Muscle of back (tissue), 13 donors: Measurements from ENCODE around the gene ECT2L. TPM values are rescaled to one million over a fixed set of nuclear protein-coding genes. Genes with fewer than 3 reads are reported as not detected.

Experiments used
- DNase-seq, 3 donors: peaks; one replicate each; pipeline versions ENCODE4 v3.0.0 to v3.0.0-alpha.2; 2013
- long read RNA-seq, 9 donors: transcript quantifications; one replicate each; lab custom pipeline, GENCODE V29; 2026
- polyA plus RNA-seq, 10 donors: library from polyadenylated mRNA; unstranded; fragments of 120-200 nt; gene quantifications; one replicate each; pipeline ENCODE4 v1.2.1, GENCODE V29; 2013; ENCODE audit not compliant: insufficient read length in 10 of 10

ECT2L gene, protein sequence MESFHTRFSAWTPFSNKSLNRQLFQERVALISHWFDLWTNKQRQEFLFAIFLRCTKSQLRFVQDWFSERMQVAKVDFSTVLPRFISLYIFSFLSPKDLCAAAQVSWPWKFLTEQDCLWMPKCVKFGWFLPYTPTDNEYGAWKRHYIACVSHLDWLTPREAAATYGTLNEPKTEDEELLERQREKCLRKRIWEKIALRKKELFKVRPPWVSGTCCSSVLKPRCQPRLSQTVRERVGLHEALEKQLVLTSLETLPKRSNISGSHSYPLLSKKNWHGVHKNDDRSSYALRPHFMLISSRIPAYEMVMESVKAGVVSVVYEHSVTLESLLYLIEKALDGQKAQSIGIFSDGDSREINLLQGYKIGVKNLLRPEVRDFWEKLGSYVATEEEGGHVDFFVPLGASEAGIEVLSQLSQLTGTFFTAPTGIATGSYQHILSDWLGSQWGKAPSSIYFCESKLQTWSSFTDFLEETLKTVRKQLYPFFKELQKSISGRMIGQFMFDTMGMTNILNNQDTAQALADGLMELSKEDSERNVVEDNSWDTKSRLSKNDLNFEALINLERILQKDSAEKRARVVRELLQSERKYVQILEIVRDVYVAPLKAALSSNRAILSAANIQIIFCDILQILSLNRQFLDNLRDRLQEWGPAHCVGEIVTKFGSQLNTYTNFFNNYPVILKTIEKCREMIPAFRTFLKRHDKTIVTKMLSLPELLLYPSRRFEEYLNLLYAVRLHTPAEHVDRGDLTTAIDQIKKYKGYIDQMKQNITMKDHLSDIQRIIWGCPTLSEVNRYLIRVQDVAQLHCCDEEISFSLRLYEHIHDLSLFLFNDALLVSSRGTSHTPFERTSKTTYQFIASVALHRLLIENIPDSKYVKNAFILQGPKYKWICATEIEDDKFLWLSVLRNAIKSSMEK
- polyA plus RNA-seq = under 1 TPM; 0.05 to 0.71 (median 0.23) TPM
- long read RNA-seq, donor 1 = 0 reads
- long read RNA-seq, donor 2 = 0 reads
- long read RNA-seq, donor 3 = 0 reads
- long read RNA-seq, donor 4 = 0 reads
- long read RNA-seq, donor 5 = 0 reads
- long read RNA-seq, donor 6 = 0 reads
- long read RNA-seq, donor 7 = 0 reads
- long read RNA-seq, donor 8 = 0 reads
- long read RNA-seq, donor 9 = 0 reads

DNA sequence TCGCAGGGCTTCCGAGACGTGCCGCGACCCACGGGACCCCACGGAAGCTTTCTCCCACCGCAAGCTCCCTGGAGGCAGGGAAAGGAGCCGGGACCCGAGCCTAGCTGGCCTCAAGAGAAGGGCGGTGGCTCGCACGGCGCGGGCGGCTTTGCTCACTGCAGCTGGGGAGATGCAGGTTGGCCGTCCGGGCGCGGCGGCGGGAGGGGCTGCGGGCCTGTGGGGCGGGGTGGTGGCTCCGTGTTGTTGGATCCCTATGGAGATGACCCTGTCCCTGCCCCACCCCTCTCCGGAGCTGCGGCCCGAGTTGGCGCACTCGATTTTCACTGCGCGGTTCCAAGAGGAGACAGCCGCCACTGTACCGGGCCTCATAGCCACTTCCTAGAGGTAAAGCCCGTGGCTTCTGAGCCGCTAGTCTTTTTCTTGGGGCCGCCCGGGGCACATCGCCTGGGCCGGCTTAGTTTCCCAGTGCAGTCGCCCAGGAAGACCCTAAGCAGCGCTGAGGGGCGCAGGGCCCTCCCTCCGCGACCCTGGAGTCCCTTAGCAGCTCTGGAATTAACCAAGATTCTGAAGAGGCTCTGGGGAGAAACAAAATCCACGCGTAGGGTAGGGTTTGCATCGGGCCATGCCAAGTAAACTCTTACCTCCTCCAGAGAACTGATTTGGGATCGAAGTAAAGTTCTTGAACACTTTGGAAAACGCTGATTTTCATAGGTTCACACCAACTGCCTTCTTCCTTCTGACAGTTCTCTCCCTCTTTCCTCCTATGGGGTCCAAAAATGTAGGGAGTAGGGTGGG is at the start of gene ECT2L:
TSS of gene ECT2L (plus strand) at position 279 of the 795 bp plus-strand sequence. CDS start 17,188 bp downstream, outside the sequence.
- peak; percentile 25 to 83 (median 64) for DNase-seq

DNA sequence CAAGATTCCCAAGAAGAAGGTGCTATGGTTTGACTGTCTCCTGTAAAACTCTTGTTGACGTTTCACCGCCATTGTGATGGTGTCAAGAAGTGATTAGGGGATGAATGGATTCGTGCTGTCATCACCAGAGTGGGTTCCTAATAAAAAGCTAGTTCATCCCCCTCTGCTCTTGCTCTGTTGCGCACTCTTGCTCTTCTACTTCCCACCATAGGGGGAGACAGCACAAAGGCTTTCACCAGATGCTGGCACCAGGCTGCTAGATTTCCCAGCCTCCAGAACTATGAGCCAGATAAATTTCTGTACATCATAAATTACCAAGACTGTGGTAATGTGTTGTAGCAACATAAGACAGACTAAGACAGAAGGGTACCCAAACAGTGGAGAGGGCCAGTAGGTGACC is 43.9 kb upstream of the ECT2L start:
- DNase-seq = no peak

DNA sequence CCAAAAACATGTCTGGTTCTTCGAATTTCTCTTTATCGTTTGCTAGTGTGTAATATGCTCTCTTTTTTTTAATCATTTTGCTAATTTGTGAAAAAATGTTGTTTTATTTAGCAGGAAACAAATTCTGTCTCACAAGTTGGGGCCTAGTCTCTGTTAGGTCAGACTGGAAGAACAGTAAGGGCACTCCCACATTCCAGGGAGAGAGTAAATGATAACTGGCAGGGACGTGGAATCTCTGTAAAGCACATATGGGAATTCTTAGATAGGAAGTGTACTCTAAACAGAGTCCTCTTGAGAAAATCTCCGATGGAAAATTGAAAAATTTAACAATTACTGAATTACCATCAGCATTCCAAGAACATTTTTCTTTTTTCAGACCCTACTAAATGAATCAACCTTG is 38.8 kb upstream of the ECT2L start:
- peak in 1 of 3 donors; percentile 41 for DNase-seq

DNA sequence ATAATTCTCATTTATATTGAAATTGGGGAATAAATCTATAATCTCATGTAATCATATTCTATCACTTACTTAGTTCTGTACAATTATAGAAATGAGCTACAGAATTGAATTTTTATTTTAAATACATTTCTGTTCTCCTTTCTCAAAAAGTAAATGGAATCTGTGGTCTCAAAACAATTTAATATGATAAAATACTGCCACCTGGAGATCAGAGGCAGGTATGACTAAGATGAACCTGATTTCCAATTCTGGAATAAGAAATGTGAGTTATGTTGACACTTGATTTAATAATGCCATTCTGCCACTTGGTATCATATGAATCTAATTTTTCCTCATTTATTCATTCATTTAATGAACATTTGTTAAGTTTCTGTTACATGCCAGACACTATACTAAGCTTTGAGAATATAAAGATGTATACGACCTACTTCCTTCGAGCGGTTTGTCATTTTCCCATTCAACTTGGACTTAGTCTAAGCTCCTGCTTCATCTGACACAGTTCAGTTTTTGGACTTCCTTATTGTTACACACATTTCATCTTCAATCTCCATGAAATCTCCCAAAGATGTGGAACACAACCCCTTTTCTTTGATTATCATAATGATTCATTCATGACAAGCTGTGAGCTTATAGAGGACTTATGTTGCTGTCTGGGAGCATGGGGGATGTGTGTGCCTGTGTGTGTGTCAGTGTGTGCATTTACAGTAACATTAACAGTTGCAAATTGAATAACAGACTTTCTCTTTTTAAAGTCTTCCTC is 29.8 kb upstream of the ECT2L start:
- DNase-seq = peak in 1 of 3 donors; percentile 39

DNA sequence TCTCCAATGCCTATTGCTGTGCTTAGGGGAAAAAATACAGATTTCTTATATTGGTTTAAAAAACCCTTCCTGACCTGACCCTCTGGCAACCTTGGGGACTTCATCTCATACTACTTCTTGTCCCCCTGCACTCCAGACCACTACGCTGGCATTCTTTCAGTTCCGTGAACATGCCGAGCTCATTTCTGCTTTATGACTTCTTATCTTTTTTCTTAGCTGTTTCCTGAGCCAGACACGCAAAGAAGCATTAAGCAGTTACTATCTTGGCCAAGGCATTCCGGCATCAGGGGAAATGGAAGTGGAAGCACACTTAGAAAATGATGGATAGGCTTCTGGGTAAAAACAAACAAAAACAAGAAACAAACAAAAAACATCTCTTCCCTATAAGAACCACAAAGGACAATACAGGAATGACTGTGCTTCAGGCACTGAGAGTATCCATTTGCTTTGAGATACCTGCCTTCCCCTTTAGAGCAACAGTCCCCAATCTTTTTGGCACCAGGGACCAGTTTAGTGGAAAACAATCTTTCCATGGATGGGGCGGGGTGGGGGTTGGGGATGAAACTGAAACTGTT is 26.7 kb upstream of the ECT2L start:
- DNase-seq = peak in 1 of 3 donors; percentile 19

DNA sequence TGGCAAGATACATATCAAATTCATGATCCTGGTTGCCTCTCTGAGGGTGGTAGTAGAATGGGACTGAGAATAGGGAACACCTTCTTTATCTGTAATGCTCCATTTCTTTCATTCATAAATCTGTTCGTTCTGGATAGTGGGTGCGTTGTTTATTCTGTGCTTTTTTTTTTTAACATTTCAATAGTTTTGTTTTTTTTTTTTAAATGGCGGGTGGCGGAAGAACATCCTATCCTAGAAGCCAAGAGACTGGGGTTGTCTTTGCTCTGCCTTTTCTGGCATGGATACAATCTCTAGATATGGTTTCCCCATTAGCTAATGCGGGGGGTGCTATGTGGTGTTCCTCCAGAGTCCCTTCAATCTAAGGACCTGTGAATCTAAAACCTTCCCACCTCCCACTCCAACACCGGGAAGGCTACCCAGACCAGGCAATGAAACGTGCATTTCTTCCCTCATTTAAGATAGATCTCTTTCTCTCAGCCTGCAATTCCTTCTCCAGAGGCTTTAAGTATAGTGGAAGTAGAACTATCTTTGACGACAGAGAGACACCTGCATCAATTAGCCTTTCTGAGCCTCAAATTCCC is 23.2 kb upstream of the ECT2L start:
- DNase-seq = no peak

DNA sequence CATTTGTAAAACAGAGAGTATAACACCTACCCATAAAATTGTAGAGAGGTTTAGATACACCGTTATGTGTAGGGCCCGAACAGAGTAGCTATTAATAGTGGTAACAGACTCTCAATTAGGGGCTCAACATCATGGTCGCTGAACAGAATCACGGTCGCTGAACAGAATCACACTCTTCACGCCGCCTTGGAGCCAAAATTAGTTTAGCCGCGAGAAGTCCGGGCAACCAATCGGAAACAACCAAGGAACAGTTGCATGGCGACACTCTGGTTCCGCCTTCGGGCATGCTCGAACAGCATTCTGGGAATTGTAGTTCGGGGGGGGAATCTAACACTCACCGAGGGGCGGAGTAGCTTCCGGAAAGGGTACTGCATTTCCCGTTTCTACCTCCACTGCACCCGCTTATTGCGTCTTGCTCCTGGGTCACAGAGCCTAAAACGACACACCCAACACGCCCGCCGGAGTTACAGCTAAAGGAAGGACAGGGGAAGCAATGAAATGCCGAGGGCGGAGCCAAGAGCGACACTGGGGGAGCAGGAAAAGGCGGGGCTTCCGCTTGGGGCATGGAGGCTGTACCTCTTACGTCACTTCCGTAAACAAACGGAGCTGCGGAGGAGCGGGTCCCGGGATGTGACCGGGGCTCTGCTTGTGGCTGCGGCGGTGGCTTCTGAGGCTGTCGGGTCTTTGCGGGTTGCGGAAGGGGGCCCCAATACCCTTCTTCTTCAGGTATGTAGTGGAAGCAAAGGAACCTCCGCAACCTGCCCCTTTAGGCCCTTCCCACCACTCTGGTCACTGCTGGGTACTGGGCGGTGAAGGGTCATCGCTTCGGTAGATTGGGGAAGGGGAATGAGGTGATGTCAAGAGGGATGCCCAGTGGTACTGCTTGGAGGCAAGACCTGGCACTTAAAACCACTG is 22.5 kb upstream of the ECT2L start, which contains the start of gene CCDC28A:
TSS of gene CCDC28A (plus strand) at position 593 of the 915 bp plus-strand sequence. CDS start 2,352 bp downstream, outside the sequence.
- peak; percentile 96 to 99 (median 96) for DNase-seq

DNA sequence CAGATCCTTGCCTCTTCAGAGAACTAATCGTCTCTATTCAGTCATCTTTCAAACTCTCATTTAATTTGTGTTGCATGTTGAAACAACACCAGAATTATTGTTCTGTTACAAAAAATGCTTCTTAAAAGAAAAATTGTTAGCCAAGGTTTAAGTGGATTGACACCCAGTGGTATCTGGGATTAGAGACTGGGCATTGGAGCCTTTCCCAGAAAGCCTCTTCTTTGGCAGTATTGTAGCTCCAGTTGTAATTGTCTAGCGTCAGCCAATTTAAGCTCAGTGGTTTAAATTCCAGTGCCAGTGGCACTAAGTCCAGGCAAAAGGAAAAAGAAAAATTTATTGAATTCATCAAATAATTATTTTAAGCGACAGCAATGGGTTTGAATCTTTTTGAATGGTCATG is 21.5 kb upstream of the ECT2L start:
- peak in 1 of 3 donors; percentile 33 for DNase-seq

DNA sequence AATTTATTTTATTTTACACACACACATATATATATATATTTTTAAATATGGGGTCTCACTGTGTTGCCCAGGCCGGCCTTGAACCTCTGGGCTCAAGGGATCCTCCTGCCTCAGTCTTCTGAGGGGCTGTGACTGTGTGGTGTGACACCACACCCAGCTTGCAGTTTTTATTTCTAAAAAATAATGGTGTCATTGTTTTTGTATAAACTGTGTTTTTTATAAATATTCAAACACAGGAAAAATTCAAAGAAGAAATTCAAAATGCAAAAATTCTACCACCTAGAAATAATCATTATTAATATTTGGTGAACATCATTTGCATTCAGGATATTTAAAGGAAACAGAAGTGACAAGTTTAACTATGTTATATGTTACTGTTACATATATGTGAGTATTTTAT is 19.2 kb upstream of the ECT2L start:
- DNase-seq = no peak

DNA sequence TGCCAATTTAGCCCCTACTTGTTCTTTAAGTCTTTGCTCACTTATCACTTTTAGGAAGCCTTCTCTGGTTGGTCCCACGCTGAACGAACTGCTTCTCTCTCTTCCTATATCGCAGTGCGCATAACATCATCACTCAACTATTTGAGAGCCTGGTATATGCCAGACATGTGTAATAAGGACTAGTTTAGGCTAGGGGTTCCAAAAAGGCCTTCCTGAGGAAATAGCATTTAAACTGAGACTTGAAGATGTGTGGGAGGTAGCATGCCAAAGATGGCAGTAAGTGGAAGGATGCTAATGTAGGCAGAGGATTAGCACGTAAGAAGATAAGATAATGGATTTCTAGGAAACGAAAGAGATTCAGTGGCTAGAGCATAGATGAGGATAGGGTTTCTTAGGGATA is 17.6 kb upstream of the ECT2L start:
- no peak for DNase-seq

DNA sequence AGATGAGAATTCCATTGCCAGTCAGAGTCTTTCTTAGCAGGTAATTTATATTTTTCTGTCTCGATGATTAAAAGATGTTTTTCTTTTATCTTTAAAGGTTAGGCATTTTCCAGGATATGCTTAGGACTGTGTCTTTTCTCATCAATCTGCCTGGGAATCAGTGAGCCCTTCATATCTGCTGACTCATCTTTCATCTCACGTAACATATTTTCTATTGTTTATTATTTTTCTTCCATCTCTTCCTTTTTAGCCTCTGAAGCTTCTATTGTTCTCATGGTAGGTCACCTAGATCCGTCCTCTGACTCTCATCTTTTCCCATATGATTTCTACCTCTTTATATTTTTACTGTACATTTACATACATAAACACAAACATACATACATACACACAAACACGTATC is 13.6 kb upstream of the ECT2L start:
- no peak for DNase-seq

DNA sequence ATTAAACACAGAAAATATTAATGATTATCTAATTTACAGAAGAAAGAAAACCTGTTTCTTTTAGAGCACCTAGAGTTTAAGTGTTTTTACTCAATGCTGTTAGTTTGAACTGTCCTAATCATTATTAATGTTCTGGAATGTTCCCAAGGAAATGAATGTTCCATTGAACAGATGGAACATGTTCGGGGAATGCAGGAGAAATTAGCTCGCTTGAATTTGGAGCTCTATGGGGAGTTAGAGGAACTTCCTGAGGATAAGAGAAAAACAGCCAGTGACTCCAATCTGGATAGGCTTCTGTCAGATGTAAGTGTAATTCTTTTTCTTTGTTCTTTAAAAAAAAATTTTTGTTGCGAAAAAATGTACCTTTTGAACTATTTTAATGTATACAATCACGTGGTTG is 10.8 kb upstream of the ECT2L start:
- no peak for DNase-seq

DNA sequence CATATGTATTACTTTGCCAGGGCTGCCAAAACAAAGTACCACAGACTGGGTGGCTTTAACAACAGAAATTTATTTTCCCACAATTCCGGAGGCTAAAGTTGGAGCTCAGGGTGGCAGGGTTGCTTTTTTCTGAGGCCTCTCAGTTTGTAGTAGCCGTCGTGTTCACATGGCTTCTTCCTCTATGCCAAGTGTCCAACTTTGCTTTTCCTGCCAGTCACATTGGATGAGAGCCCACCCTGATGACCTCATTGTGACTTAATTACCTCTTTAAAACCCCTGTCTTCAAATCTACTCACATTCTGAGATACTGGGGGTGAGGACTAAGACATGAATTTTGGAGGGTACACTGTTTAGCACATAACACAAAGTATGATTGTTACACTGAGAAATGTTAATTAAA is 9.9 kb upstream of the ECT2L start:
- no peak for DNase-seq

DNA sequence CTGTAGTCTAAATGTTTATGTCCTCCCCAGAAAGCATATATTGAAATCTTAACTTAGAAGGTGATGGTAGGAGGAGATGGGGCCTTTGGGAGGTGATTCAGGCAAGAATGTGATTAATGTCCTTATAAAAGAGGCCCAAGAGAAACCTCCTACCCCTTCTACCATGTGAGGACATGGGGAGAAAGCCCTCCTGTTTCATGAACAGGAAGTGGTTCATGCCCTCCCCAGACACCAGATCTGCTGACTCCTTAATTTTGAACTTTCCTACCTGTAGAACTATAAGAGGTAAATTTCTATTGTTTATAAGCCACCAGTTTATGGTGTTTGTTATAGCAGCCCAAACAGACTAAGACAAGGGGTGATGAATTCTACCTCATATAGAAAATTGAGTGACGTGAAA is 8.7 kb upstream of the ECT2L start:
- no peak for DNase-seq

DNA sequence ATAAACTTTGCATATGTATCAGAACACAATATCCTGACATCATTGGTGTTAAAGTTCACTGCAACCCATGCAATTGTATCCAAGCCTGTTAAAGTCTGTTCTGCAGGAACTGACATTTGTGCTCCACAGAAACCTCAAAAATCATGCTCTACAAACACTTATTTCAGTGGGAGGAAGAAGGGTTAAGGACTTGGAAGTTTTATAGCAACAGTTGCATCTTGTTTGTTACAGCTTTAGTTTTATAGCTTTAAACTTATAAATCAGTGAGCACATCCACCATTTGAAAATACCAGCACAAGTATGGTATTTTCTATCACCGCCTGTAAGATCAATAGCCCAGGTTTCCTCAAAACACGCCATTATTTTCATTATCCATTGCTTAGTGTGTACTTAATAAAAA is 884 bp downstream of the ECT2L start:
- no peak for DNase-seq

DNA sequence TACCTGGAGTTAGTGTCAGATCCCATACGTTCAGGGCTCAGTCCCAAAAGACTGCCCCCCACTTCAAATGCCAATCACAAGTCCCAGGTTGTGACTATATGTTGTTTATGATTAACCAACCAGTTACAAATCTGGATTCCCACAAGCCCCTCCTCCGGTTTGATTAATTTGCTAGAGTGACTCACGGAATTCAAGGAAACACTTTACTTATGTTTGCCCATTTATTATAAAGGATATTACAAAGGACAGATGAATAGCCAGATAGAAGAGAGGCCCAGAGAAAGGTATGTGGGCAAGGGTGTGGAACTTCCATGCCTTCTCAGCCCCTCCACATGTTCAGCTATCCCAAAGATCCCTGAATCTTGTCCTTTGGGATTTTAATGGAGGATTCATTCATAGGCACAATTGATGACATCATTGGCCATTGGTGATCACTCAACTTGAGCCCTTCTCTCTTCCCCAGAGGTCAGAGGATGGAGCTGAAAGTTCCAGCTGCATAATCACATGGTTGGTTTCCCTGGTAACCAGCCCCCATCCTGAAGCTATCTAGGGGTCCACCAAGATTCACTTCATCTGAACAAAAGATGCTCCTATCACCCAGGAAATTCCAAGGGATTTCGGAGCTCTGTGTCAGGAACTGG is 2.0 kb downstream of the ECT2L start:
- DNase-seq = no peak

DNA sequence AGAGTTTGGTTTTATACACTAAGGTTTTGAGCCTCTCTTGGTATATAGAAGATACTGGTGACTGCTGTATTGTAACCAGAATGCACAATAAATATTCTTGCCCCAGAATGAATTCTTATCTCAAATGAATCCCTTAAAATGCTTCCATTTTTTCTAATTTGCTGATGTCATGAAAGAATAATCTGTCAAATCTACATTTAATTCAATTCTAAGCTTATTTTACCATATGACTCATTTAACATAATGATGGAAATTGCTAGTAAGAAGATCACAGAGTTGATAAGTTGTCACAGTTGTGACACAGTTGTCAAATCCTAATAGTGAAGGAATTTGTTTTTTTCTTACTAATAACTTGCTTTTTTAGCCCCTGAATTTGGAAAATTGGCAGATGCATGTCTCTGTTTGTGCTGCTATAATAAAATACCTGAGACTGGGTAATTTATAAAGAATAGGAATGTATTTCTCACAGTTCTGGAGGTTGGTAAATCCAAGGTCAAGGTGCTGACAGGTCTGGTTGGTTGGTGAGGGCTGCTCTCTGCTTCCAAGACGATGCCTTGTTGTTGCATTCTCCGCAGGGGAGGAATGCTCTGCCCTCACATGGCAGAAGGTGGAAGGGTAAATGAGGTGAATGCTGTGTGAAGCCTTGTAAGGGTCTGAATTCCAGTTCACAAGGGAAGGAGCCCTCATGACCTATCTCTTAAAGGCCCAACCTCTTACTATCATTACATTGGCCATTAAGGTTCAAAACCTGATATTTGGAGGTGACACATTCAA is 4.7 kb downstream of the ECT2L start:
- no peak for DNase-seq
